Astrocyte (in vitro differentiated cells and primary cell): ENCODE data around the gene GTF3A. TPM values are rescaled to one million over a fixed set of nuclear protein-coding genes. Genes with fewer than 3 reads are reported as not detected.

Experiments
- DNase-seq: peaks from one replicate; pipeline ENCODE4 v3.0.0-alpha.2; 2010; ENCODE audit warnings: low read depth
- FAIRE-seq: peaks from 2 replicates; lab custom pipeline; 2011; peaks lifted over from hg19 to GRCh38; lab: Jason Lieb, UNC
- H2AFZ ChIP-seq: 2 replicates; pipeline ENCODE4 v1.6.0; 2012; ENCODE audit warnings: low read depth, low read length, inconsistent platforms
- H3K27ac ChIP-seq: 2 replicates; pipeline ENCODE4 v1.5.1; 2011; ENCODE audit warnings: low read depth, low read length, inconsistent platforms
- H3K27me3 ChIP-seq: 2 replicates; pipeline ENCODE4 v1.6.0; 2011; ENCODE audit warnings: low read length, inconsistent platforms; ENCODE audit not compliant: insufficient read depth
- H3K36me3 ChIP-seq: 2 replicates; pipeline ENCODE4 v1.5.1; 2011; ENCODE audit warnings: low read length, inconsistent platforms; ENCODE audit not compliant: insufficient read depth
- H3K4me1 ChIP-seq: 2 replicates; pipeline ENCODE4 v1.5.1; 2011; ENCODE audit warnings: low read length, inconsistent platforms; ENCODE audit not compliant: insufficient read depth
- H3K4me2 ChIP-seq: 2 replicates; pipeline ENCODE4 v1.6.0; 2012; ENCODE audit warnings: low read length, inconsistent platforms
- H3K4me3 ChIP-seq: 2 replicates; pipeline ENCODE4 v1.5.1; 2011; ENCODE audit warnings: low read depth, mild to moderate bottlenecking, low read length, inconsistent platforms; ENCODE audit not compliant: insufficient read depth
- H3K79me2 ChIP-seq: 2 replicates; pipeline ENCODE4 v1.6.0; 2012; ENCODE audit warnings: mild to moderate bottlenecking, low read length, inconsistent platforms; ENCODE audit not compliant: insufficient read depth
- H3K9ac ChIP-seq: 2 replicates; pipeline ENCODE4 v1.6.0; 2012; ENCODE audit warnings: mild to moderate bottlenecking, low read length, inconsistent platforms
- H3K9me3 ChIP-seq: 2 replicates; pipeline ENCODE4 v1.5.1; 2012; ENCODE audit warnings: low read depth, mild to moderate bottlenecking, low read length, inconsistent platforms; ENCODE audit not compliant: insufficient read depth
- H4K20me1 ChIP-seq: 2 replicates; pipeline ENCODE4 v1.6.0; 2012; ENCODE audit warnings: low read length, inconsistent platforms; ENCODE audit not compliant: insufficient read depth
- H3K27ac Mint-ChIP-seq: one replicate; pipeline ENCODE4 v1.8.0; 2021; ENCODE audit warnings: mild to moderate bottlenecking, mixed read lengths; ENCODE audit not compliant: unreplicated experiment
- H3K27me3 Mint-ChIP-seq: one replicate; pipeline ENCODE4 v1.8.0; 2021; ENCODE audit warnings: low read depth, mixed read lengths; ENCODE audit not compliant: unreplicated experiment
- H3K36me3 Mint-ChIP-seq: one replicate; pipeline ENCODE4 v1.8.0; 2021; ENCODE audit warnings: low read depth, mixed read lengths; ENCODE audit not compliant: unreplicated experiment
- H3K4me1 Mint-ChIP-seq: one replicate; pipeline ENCODE4 v1.8.0; 2021; ENCODE audit warnings: low read depth, mixed read lengths; ENCODE audit not compliant: unreplicated experiment
- H3K4me3 Mint-ChIP-seq: one replicate; pipeline ENCODE4 v1.8.0; 2021; ENCODE audit warnings: mild to moderate bottlenecking, moderate library complexity, mixed read lengths; ENCODE audit not compliant: unreplicated experiment
- H3K9me3 Mint-ChIP-seq: one replicate; pipeline ENCODE4 v1.8.0; 2021; ENCODE audit warnings: mild to moderate bottlenecking, mixed read lengths; ENCODE audit not compliant: unreplicated experiment
- EZH2 ChIP-seq: IDR thresholded peaks from 2 replicates; pipeline ENCODE4 v1.6.1; 2012; ENCODE audit warnings: mild to moderate bottlenecking, low read length, inconsistent platforms; ENCODE audit not compliant: insufficient read depth
- total RNA-seq: library from RNA; stranded (reverse); gene quantifications from 2 replicates; pipeline ENCODE4 v1.2.1, GENCODE V29; 2021
- TF ChIP-seq, protein P1 (sequence below): IDR thresholded peaks from 2 replicates; pipeline ENCODE4 v1.5.1; 2011; ENCODE audit warnings: low read depth, mild to moderate bottlenecking, inconsistent platforms, low read length, moderate library complexity; ENCODE audit not compliant: insufficient read depth

GTF3A gene
- total RNA-seq, 1 donor from 2014 or later: 83.6 TPM

DNA sequence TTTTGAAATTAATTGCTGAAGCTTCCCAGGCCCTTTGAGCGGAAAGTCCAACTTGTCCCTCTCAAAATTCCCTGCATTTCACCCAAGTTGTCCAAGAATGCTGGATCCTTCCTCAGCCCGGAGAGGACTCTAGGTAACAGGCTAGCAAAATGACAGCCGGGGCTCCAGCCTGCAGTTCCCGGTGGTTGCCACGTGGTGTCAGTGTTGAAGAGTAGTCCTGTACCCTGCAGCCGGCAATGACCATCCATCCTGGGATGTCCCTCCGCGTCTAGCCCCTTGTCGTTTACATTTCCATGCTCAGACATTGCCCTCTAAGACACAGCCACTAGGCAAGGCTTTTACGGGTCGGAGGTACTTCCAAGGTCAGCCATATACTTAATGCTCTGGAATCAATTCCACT is 57.3 kb downstream of the GTF3A start:
- H3K4me3 ChIP-seq: no peak overlapping the region
- H3K4me2 ChIP-seq: no peak overlapping the region
- DNase-seq (no peak), FAIRE-seq (no peak)
- H3K36me3 ChIP-seq: no peaks in the 10 kb centered on the region
- no peak for TF ChIP-seq EZH2
- TF ChIP-seq, protein P1, sequence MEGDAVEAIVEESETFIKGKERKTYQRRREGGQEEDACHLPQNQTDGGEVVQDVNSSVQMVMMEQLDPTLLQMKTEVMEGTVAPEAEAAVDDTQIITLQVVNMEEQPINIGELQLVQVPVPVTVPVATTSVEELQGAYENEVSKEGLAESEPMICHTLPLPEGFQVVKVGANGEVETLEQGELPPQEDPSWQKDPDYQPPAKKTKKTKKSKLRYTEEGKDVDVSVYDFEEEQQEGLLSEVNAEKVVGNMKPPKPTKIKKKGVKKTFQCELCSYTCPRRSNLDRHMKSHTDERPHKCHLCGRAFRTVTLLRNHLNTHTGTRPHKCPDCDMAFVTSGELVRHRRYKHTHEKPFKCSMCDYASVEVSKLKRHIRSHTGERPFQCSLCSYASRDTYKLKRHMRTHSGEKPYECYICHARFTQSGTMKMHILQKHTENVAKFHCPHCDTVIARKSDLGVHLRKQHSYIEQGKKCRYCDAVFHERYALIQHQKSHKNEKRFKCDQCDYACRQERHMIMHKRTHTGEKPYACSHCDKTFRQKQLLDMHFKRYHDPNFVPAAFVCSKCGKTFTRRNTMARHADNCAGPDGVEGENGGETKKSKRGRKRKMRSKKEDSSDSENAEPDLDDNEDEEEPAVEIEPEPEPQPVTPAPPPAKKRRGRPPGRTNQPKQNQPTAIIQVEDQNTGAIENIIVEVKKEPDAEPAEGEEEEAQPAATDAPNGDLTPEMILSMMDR: peak; percentile 52
- Mint-ChIP-seq H3K4me1 (peaks cover 7% of the 10 kb centered on the region), H3K36me3 (no peaks in the 10 kb centered on the region), H3K4me3 (no peak overlapping the region), H3K27ac (no peak overlapping the region), H3K27me3 (peaks cover 17% of the 10 kb centered on the region), H3K9me3 (peaks cover 2% of the 10 kb centered on the region)
- no peaks in the 10 kb centered on the region for H3K79me2 ChIP-seq
- H4K20me1 ChIP-seq: no peaks in the 10 kb centered on the region
- H3K9me3 ChIP-seq: peaks cover 5% of the 10 kb centered on the region
- H3K4me1 ChIP-seq: no peaks in the 10 kb centered on the region
- H3K27ac ChIP-seq: no peak overlapping the region
- no peak overlapping the region for H2AFZ ChIP-seq
- no peak overlapping the region for H3K9ac ChIP-seq
- H3K27me3 ChIP-seq: peaks cover 2% of the 10 kb centered on the region

GRCh38 chr13:27482983-27483382 is 58.6 kb downstream of the GTF3A start:
- no peaks in the 10 kb centered on the region for H4K20me1 ChIP-seq
- DNase-seq (no peak), FAIRE-seq (no peak)
- H3K79me2 ChIP-seq: no peaks in the 10 kb centered on the region
- no peak overlapping the region for H2AFZ ChIP-seq
- H3K27ac ChIP-seq: no peak overlapping the region
- Mint-ChIP-seq H3K4me3 (no peak overlapping the region), H3K9me3 (peaks cover 2% of the 10 kb centered on the region), H3K27me3 (peaks cover 17% of the 10 kb centered on the region), H3K4me1 (no peaks in the 10 kb centered on the region), H3K36me3 (no peaks in the 10 kb centered on the region), H3K27ac (no peak overlapping the region)
- no peaks in the 10 kb centered on the region for H3K36me3 ChIP-seq
- H3K9me3 ChIP-seq: peaks cover 5% of the 10 kb centered on the region
- H3K4me1 ChIP-seq: no peaks in the 10 kb centered on the region
- H3K4me2 ChIP-seq: no peak overlapping the region
- no peak overlapping the region for H3K9ac ChIP-seq
- H3K4me3 ChIP-seq: no peak overlapping the region
- H3K27me3 ChIP-seq: peaks cover 2% of the 10 kb centered on the region
- TF ChIP-seq, protein P1: no peak
- no peak for TF ChIP-seq EZH2

- no peak overlapping the region for H3K4me3 Mint-ChIP-seq
- H3K27ac ChIP-seq: no peak overlapping the region
- H3K36me3 ChIP-seq: no peaks in the 10 kb centered on the region
- H3K4me1 Mint-ChIP-seq: no peaks in the 10 kb centered on the region
- H3K4me1 ChIP-seq: no peaks in the 10 kb centered on the region
- no peak overlapping the region for H3K4me2 ChIP-seq
- peaks cover 5% of the 10 kb centered on the region for H3K9me3 ChIP-seq
- H3K79me2 ChIP-seq: no peaks in the 10 kb centered on the region
- H2AFZ ChIP-seq: no peak overlapping the region
- no peak overlapping the region for H3K9ac ChIP-seq
- TF ChIP-seq EZH2: no peak
- TF ChIP-seq, protein P1: no peak
- no peaks in the 10 kb centered on the region for H4K20me1 ChIP-seq
- H3K27ac Mint-ChIP-seq: no peak overlapping the region
- H3K27me3 ChIP-seq: peaks cover 2% of the 10 kb centered on the region
- H3K9me3 Mint-ChIP-seq: peaks cover 2% of the 10 kb centered on the region
- H3K27me3 Mint-ChIP-seq: peaks cover 17% of the 10 kb centered on the region
- H3K4me3 ChIP-seq: no peak overlapping the region
- FAIRE-seq (no peak), DNase-seq (no peak)
- no peaks in the 10 kb centered on the region for H3K36me3 Mint-ChIP-seq
Observed at GRCh38 chr13:27483421-27483820, 59.0 kb downstream of the GTF3A start.

Other genes with a start within 250 kb of the GTF3A start
- gene RPL21, start 173.1 kb upstream of the GTF3A start, total RNA-seq: 622 and 728 TPM in 2 replicates
- 0.79 and 2.2 TPM in 2 replicates for gene RASL11A, start 153.8 kb upstream of the GTF3A start, total RNA-seq
- gene MTIF3, start 25.9 kb downstream of the GTF3A start, total RNA-seq: 29.6 and 32.7 TPM in 2 replicates
- 7.7 and 8.7 TPM in 2 replicates for gene LNX2, start 195.9 kb downstream of the GTF3A start, total RNA-seq
- 106 and 118 TPM in 2 replicates for gene POLR1D, start 197.3 kb downstream of the GTF3A start, total RNA-seq